ENCODE data around the gene OGFRL1. TPM values are rescaled to one million over a fixed set of nuclear protein-coding genes. Genes with fewer than 3 reads are reported as not detected.
A peak's percentile ranks its signal among the peaks of the same experiment; 100 is the strongest.

OGFRL1 gene
- not detected in 2 replicates for total RNA-seq (2011; cell fraction: chromatin; rRNA removed; ENCODE audit: low replicate concordance)
- total RNA-seq (2011; cell fraction: nucleolus; rRNA removed), result not detected in 2 replicates
- total RNA-seq (2011; cell fraction: nucleoplasm; rRNA removed), result 0.08 TPM in 1 of 2 replicates, not detected in the other
- total RNA-seq (2014; rRNA removed) (0.04 and 0.05 TPM in 2 replicates), total RNA-seq (2014; rRNA removed; fragmentation: Illumina TruSeq; extraction: Trizol) (0.03 and 0.04 TPM in 2 replicates), total RNA-seq (2015; rRNA removed; fragmentation: Illumina TruSeq; extraction: Trizol) (0.04 and 0.07 TPM in 2 replicates), total RNA-seq (2021) (0.04 and 0.11 TPM in 2 replicates), polyA plus RNA-seq (2011; rRNA removed) (0.01 TPM in 1 of 2 replicates, not detected in the other), polyA plus RNA-seq (2014; fragmentation: Illumina TruSeq; extraction: Trizol) (0.03 and 0.04 TPM in 2 replicates), polyA plus RNA-seq (2014; fragmentation: Nextera tagmentation; extraction: Ambion mirVana) (under 1 TPM; 0.01 TPM), polyA plus RNA-seq (2014; rRNA removed) (0.01 and 0.11 TPM in 2 replicates), polyA minus RNA-seq (2011; rRNA and poly(A)+ RNA removed) (not detected in 2 replicates), Bru-seq, nascent RNA (percentile 22 among the genes with signal in this experiment), BruChase-seq, experiment 1, labeled RNA remaining after a 2-hour chase (percentile 24 among the genes with signal in this experiment), BruChase-seq, experiment 2, labeled RNA remaining after a 6-hour chase (percentile 29 among the genes with signal in this experiment)
- polyA plus RNA-seq (2011; cell fraction: cytosol; rRNA removed), result not detected in 2 replicates
- not detected in 2 replicates for polyA plus RNA-seq (2011; cell fraction: nucleus; rRNA removed)
- polyA plus RNA-seq (2012), result 0.03 and 0.04 TPM in 2 replicates
- polyA minus RNA-seq (2011; cell fraction: cytosol; rRNA and poly(A)+ RNA removed), result not detected in 2 replicates
- not detected in 2 replicates for polyA minus RNA-seq (2011; cell fraction: nucleus; rRNA and poly(A)+ RNA removed)
- long read RNA-seq, experiment 1, result 0 reads
- long read RNA-seq, experiment 2, result 0 reads
- long read RNA-seq, experiment 3, result 0 reads

- in situ Hi-C loops (cut with MboI), result no loop called here
- ATAC-seq (peak; percentile 58), DNase-seq (ENCODE audit: extremely low read depth in 1 of 4, low spot score in 3 of 4) (no peak), FAIRE-seq (no peak)
- no peak within 1 kb of the TSS for H3K27ac ChIP-seq (ENCODE audit: extremely low read depth, low read depth, low read length)
- ChIA-PET POLR2A (no interaction called here), CTCF (ENCODE audit: low intra/inter-chr PET ratio) (no interaction called here)
- no peak within 1 kb of the TSS for H2AFZ ChIP-seq (ENCODE audit: low read depth, low read length)
- no peak within 1 kb of the TSS for H3K4me3 ChIP-seq
- H3K79me2 ChIP-seq (ENCODE audit: control insufficient read depth, insufficient read depth, low read length), result no peaks in the 10 kb centered on the region
- no TSS peak for BruUV-seq (replicated peaks)
- no peaks in the 10 kb centered on the region for H3K9me3 ChIP-seq (replicated peaks; ENCODE audit: control insufficient read depth, insufficient read depth, low read depth, low read length)
- H3K27me3 ChIP-seq (ENCODE audit: control insufficient read depth in 2 of 2, insufficient read depth in 2 of 2, low read length in 2 of 2), result no peaks in the 10 kb centered on the region
- no peak within 1 kb of the TSS for H3K4me2 ChIP-seq (ENCODE audit: insufficient read depth, low read length)
- intact Hi-C loops (cut with micrococcal nuclease), result no loop called here
- peaks cover 0 to 4% of the 10 kb centered on the region in 2 experiments; a peak in 1 of 5 replicates for H3K4me1 ChIP-seq (replicated peaks in 1 of 2; ENCODE audit: control insufficient read depth in 2 of 2, insufficient read depth in 2 of 2, low read length in 2 of 2)
- no peaks in the 10 kb centered on the region for H3K9me1 ChIP-seq (ENCODE audit: control insufficient read depth, insufficient read depth, low read length)
- WGBS (ENCODE audit: insufficient coverage, low coverage, missing lambda C conversion rate), result 30% methylated on average over 43 of the region's 79 CpGs
- H3K9ac ChIP-seq (ENCODE audit: insufficient read depth in 1 of 2, low read depth in 2 of 2, low read length in 2 of 2), result no peak within 1 kb of the TSS
- no peaks in the 10 kb centered on the region for H4K20me1 ChIP-seq (replicated peaks; ENCODE audit: control insufficient read depth, insufficient read depth, low read length)
- H3K36me3 ChIP-seq (ENCODE audit: control insufficient read depth, insufficient read depth, low read length), result no peaks in the 10 kb centered on the region
- no peak for TF ChIP-seq SIN3A (IDR thresholded peaks at IDR 0.05; ENCODE audit: borderline replicate concordance in 2 of 2, control insufficient read depth in 1 of 2, low read depth in 2 of 2, low read length in 2 of 2)
- no peak for TF ChIP-seq NR2C2 (CRISPR knock-in tag; IDR thresholded peaks at IDR 0.05)
- no peak for TF ChIP-seq NR2C2 (tag; IDR thresholded peaks at IDR 0.05)
- TF ChIP-seq GTF2F1 (IDR thresholded peaks at IDR 0.05; ENCODE audit: low read depth, low read length), result no peak
- no peak for TF ChIP-seq MGA (IDR thresholded peaks at IDR 0.05)
- TF ChIP-seq MED1 (CRISPR knock-in tag; IDR thresholded peaks at IDR 0.05; ENCODE audit: borderline replicate concordance), result no peak
Observed at GRCh38 chr6:71288228-71289038, at the start of gene OGFRL1. Gene OGFRL1, plus strand, starts transcription at chr6:71288811. Its CDS starts 126 bp downstream, at chr6:71288937.
